ENCODE data around the gene MAGI3. TPM values are rescaled to one million over a fixed set of nuclear protein-coding genes. Genes with fewer than 3 reads are reported as not detected.

Gene MAGI3
- 10 to 100 TPM in 11 of 12 donors, not detected in 1; 12.4 to 22.3 (median 15.1) TPM for polyA plus RNA-seq (ENCODE audit: insufficient read length in 12 of 12)
- long read RNA-seq, donor 1, partial matches to known transcripts: 5 of 8 reads
- long read RNA-seq, donor 1, other reads (novel, unspliced or antisense): 0 of 8 reads
- long read RNA-seq, donor 2, partial matches to known transcripts: 12 of 12 reads
- long read RNA-seq, donor 2, other reads (novel, unspliced or antisense): 0 of 12 reads
- long read RNA-seq, donor 3: 0 reads
- long read RNA-seq, donor 4: 0 reads
- long read RNA-seq, donor 5, partial matches to known transcripts: 0 of 1 reads
- long read RNA-seq, donor 5, other reads (novel, unspliced or antisense): 0 of 1 reads
- long read RNA-seq, donor 6: 0 reads
- long read RNA-seq, donor 7: 0 reads
- long read RNA-seq, donor 8, full-length matches to known transcripts: 3 of 3 reads
- long read RNA-seq, donor 8, partial matches to known transcripts: 0 of 3 reads
- long read RNA-seq, donor 8, other reads (novel, unspliced or antisense): 0 of 3 reads
- long read RNA-seq, donor 9: 0 reads
- long read RNA-seq, donor 10: 0 reads
- long read RNA-seq, donor 11, full-length matches to known transcripts: 1 of 26 reads
- long read RNA-seq, donor 11, partial matches to known transcripts: 25 of 26 reads
- long read RNA-seq, donor 11, other reads (novel, unspliced or antisense): 0 of 26 reads

DNA sequence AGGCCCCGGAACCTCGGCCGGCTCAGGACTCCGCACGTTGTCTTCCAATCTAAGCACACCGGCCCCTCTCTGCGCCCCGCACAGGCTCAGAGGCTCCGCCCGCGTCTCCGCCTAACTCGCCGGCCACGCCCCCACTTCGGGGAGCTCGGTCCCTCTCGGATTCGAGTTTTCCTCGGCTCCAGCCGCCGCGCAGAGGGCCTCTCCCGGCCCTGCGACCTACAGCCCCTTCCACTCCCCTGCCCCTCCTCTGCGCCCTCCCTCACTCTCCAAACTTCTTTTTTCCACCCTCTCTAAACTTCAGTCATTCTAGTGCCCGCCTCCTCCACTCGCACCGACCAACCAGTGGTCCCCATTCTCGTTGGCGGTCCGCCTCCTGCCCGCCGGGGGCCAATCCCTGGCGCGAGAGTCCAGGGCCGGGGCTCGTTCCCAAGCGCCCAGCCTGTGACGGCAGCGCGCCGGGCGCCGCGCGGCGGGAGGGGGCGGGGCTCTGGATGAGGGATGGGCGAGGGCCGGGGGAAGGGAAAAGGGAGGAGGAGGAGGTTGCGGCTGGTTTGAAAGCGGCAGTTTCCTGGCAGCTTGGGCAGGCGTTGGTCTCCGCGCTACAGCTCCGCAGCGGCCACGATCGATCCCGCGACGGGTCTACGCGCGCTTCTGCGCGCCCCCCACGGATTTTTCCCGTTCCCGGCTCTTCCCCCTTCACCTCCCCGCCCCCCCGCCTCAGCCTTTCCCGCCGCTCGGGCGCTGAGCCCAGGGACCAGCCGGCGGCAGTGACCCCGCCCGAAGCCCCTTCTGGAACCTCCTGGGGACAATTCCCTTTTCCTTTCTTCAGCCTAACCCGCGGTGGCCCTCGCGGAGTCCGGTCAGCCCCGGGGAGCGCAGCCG, at the start of gene MAGI3:
Gene MAGI3 (plus strand): TSS at position 563 of the 882 bp plus-strand sequence. CDS start 519 bp downstream, outside the sequence.
- peak; percentile 98 for DNase-seq

DNA sequence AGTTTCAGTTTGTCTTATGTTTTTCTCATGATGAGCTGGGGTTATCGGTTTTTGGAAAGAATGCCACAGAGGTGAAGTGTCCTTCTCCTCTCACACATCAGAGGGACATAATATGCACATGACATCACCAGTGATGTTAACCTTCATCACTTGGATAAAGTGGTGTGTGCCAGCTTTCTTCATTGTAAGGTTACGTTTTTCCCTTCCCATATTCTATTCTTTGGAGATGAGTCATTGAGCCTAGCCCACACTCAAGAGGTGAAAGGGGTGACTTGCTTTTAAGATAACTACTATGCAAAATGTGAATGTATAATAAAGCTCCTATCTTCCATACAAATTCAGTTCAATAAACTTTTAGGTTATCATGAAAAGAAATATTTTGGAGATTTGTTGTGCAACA, 36.7 kb upstream of the MAGI3 start:
- no peak for DNase-seq

DNA sequence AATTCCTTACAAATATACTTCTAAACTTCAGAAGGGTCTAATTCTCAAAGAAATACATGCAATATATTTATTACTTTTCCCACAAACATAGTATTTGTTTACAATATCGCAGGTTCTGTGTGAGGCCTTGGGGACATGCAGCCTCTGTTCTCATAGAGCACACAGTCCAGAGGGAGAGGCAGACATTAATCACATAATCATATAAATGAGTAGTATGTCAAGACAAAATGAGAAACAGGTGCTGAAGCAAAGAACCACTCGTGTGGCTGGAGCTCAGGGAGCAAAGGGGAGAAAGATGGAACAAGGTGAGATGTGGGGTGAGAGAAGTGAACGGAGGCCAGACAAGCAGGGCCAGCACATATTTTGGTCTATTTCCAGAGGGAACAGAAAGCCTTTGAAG, 26.4 kb upstream of the MAGI3 start:
- DNase-seq: no peak

DNA sequence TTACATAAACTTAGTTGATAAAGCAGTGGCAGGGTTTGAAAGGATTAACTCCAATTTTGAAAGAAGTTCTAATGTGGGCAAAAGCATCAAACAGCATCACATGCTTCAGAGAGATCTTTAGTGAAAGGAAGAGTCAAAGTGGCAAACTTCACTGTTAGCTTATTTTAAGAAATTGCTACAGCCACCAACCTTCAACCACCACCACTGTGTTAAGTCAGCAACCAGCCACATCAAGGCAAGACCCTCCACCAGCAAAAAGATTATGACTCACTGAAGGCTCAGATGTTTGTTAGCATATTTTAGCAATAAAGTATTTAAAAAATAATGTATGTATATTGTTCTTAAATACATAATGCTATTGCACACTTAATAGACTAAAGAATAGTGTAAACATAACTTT, 21.3 kb upstream of the MAGI3 start:
- DNase-seq: no peak

DNA sequence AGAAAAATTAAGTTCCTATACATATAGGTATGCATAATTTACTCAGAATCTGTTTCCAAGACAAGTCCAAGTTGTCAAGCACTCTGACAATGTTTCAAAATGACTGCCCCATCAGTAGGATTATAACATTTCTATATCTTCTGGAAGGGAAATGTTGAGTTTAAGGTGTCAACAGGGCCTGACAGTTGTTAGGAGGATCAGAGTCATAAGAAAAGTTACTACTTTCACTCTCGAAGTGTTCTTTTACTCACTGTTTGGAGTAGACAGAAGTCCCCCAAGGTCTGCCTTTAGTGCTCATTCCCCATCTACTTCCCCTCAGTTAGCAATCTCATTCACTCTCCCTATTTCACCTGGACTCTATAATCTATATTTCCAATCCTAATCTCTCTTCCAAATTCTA, 20.6 kb upstream of the MAGI3 start:
- no peak for DNase-seq

DNA sequence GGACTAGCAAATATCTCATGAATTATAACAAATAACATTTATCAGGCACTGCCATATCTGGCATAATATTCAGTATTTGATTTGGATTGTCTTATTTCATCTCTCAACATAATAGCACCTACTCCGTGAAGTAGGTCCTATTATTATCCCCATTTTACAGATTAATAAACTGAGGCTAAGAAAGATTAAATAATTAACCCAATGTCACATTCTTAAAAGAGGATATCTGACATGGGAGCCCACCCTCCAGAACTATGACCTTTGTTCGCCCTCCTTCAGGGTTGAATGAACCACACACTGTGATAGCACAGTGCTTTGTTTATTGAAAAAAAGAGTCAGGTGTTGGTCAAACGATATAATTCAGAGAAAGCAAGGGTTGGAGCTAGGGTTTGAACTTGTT, 19.4 kb upstream of the MAGI3 start:
- no peak for DNase-seq

DNA sequence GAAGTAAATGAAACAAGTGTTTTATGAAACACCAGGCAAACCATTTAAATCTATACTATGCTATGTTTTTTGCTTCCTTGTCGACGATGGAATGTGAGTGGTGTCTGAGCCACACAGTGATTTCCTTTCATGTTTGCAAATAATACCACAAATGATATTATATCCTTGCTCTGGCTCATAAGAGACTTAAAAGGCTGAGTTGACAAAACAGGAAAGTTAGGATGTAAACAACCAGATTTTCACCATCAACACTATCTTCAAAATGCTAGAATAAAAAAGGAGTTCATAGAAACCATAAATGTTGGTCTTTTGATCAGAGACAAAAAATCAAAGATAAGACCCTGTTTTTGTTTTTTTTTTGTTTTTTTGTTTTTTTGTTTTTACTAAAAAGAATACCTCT, 17.8 kb upstream of the MAGI3 start:
- no peak for DNase-seq

DNA sequence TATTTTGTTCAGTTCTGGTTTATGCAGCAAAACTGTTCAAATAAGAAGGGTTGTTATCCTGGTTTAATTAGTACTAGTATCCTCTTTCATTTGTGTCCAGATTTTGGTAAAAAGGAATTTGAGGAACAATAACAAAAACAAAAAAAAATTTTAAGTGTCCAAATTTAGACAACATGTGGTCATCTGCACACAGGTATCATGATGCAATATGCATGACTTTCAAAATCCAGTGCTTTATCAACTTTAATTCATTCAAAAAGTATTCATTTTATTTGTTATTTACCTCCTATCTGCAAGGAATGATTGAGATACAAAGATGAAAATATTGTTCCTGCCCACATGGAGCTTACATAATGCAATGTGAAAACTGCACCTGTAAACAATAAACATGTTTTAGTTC, 16.7 kb upstream of the MAGI3 start:
- no peak for DNase-seq

GRCh38 chr1:113375878-113376277, 14.4 kb upstream of the MAGI3 start:
- no peak for DNase-seq

DNA sequence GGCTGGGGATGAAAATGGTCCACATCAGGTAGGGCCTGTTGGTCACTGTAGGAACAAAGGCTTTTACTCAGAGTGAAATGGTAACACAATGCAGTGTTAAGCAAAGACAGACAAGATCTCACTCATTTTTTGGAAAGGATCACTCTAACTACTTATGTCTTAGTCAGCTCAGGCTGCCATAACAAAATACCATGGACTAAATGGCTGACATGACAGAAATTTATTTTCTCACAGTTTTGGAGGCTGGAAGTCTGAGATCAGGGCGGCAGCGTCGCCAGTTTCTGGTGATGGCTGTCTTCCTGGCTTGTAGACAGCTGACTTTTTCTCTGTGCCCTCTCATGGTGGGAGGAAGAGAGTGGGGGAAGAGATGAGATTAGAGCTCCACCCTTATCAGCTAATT, 10.2 kb upstream of the MAGI3 start:
- DNase-seq: no peak

DNA sequence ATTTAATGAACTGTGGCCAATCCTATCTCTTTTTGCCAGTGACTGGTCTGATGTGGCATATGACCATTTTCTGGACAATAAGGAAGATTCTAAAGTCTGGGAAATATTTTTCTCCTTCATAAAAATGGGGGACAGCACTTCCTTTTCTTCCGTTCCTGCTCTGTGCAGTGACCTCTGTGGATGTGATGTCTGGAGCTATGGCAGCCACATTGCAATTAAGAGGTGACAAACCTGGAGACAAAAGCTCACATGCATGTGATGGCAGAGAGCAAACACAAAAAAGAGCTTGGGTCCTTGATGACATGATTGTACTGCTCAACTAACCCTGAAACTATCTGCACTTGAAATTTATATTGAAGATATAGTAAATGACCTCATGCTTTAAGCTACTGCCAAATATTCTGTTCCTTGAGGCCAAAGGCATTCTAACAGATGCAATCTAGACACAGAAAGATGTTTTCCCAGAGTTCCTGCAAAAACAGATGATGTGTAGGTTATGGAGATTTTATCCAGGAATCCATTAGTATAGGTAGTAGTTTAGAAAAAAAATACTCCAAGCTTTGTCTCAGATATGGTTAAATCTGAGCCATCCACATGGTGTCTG, 2.2 kb upstream of the MAGI3 start:
- DNase-seq: no peak

- no peak for DNase-seq
Observed at GRCh38 chr1:113388621-113389358, 1.5 kb upstream of the MAGI3 start.

DNA sequence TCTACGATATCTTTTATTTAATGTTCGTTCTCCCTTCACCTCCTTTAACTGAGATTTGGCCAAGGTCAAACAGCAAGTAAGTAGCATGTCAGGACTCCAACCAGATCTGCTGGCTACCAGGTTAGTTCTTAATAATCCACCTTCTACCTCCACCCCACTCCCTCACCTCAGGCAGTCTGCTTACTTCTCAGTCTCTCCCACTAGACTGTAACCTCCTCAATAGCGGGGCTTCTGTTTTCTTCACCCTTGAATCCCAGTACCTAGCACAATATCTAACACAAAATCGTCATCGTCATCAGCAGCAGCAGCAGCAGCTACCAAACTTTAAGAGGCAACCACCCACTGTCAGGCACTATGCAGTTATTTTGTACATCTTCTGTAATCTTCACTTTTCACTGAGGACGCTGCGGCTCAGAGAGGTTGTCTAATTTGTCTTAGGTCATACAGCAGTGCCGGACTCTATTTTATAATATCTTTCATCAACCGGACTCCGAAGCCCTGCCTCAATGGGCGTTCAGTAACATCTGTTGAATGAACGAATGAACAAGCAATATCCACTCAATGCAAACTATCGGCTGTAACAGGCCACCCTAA, 859 bp upstream of the MAGI3 start:
- DNase-seq: no peak

- peak; percentile 33 for DNase-seq
Observed at GRCh38 chr1:113390871-113391648, 745 bp downstream of the MAGI3 start.

DNA sequence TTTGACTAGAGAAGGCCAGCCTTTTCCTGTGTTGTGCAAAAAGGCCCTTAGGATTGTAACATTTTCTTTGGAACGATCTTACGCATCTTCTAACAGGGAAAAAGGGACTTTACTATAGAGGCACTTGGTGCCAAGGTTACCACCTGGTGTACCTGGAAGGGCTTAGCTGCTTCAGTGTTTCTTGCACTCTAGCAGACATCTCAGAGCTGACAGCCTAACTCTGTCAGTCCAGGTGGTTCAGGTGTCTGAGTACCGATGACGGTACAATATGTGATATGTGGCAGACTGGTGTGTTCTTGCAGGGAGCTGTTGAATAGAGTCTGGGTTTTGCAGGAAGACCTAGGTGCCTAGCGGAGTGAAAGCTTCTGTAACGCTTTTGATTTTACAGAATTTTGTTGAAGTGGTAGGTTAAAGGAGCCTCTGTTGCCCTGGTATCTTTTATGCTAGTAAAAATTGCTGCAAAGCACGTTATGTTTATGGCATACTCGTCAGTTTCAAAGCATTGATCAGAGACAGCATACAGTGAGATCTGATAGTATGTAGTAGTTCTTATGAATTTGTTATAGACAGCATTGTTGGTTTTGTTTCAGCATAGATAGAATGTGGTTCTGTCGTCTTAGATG, 1.4 kb downstream of the MAGI3 start:
- DNase-seq: no peak

- no peak for DNase-seq
Observed at GRCh38 chr1:113392541-113393128, 2.3 kb downstream of the MAGI3 start.

GRCh38 chr1:113394043-113394862, 3.9 kb downstream of the MAGI3 start:
- no peak for DNase-seq

GRCh38 chr1:113394863-113395259, 4.5 kb downstream of the MAGI3 start:
- no peak for DNase-seq

Data from muscle of arm (tissue), 14 donors.